Vagina (tissue), 2 donors: Measurements from ENCODE around the gene DGCR2. TPM values are rescaled to one million over a fixed set of nuclear protein-coding genes. Genes with fewer than 3 reads are reported as not detected.

ENCODE experiments used
- DNase-seq, 2 donors: peaks; one replicate each; pipeline ENCODE4 v3.0.0-alpha.2; 2017; ENCODE audit errors: extremely low spot score in 2 of 2
- H3K27ac ChIP-seq: fragments of 200-600 bp; sonication (generic); one replicate; pipeline ENCODE4 v1.5.1; 2019
- H3K27me3 ChIP-seq: fragments of 200-600 bp; sonication (generic); one replicate; pipeline ENCODE4 v1.5.1; 2019
- H3K36me3 ChIP-seq, 2 donors: fragments of 200-600 bp; sonication (generic); one replicate each; pipeline ENCODE4 v1.5.1; 2017 to 2019
- H3K4me1 ChIP-seq: fragments of 200-600 bp; sonication (generic); one replicate; pipeline ENCODE4 v1.5.1; 2019
- H3K4me3 ChIP-seq, 2 donors: fragments of 200-600 bp; sonication (generic); 1 replicate in 1 of 2; 2 replicates in 1 of 2; pipeline ENCODE4 v1.5.1; 2016 to 2019
- H3K9me3 ChIP-seq: fragments of 200-600 bp; sonication (generic); one replicate; pipeline ENCODE4 v1.5.1; 2019
- CTCF ChIP-seq, 3 experiments: fragments of 450-650 bp in 2 of 3; fragments of 200-600 bp in 1 of 3; sonication (generic) in 1 of 3; IDR thresholded peaks; one replicate each; pipeline ENCODE4 v1.5.1; 2017 to 2019; ENCODE audit warnings: antibody characterized with exemption in 3 of 3, mild to moderate bottlenecking in 2 of 3, moderate library complexity in 2 of 3
- POLR2A ChIP-seq, 2 donors: fragments of 450-650 bp; IDR thresholded peaks; one replicate each; pipeline ENCODE4 v1.6.1; 2017; ENCODE audit warnings: antibody characterized with exemption in 2 of 2, mild to moderate bottlenecking in 2 of 2, moderate library complexity in 2 of 2
- POLR2AphosphoS5 ChIP-seq, 2 donors: sonication (generic); formaldehyde crosslinking; IDR thresholded peaks; one replicate each; pipeline ENCODE4 v1.9.0; 2017; ENCODE audit warnings: antibody characterized with exemption in 2 of 2, mild to moderate bottlenecking in 2 of 2, low read depth in 1 of 2; ENCODE audit not compliant: insufficient read depth in 1 of 2
- intact Hi-C: fragments of 100-400 bp; cut with DNase I; formaldehyde crosslinking; loops from one replicate; pipeline ENCODE4 v1.15.1; 2023
- total RNA-seq: library from RNA; depleted of rRNA; stranded (reverse); fragments of >200 nt; gene quantifications from one replicate; pipeline ENCODE4 v1.2.3, GENCODE V29; 2016

DGCR2 gene
- total RNA-seq, 1 donor from 2014 or later, result 66.3 TPM

GRCh38 chr22:19041704-19042074 is 80.5 kb downstream of the DGCR2 start:
- Histone ChIP-seq H3K4me3 (no peak overlapping the region), H3K9me3 (no peaks in the 10 kb centered on the region), H3K4me1 (no peaks in the 10 kb centered on the region), H3K27ac (no peak overlapping the region), H3K36me3 (peaks cover 0 to 80% of the 10 kb centered on the region in 2 donors), H3K27me3 (no peaks in the 10 kb centered on the region)
- no peak for DNase-seq
- intact Hi-C loops, result no loop called here
- no peak for TF ChIP-seq POLR2A (IDR thresholded peaks at IDR 0.05)
- TF ChIP-seq CTCF (IDR thresholded peaks at IDR 0.05), result no peak
- no peak for TF ChIP-seq POLR2AphosphoS5 (IDR thresholded peaks at IDR 0.05; ENCODE audit: insufficient read depth in 1 of 2, low read depth in 1 of 2)

GRCh38 chr22:19040888-19041703 is 81.1 kb downstream of the DGCR2 start:
- DNase-seq, result no peak

GRCh38 chr22:19040391-19040861 is 81.8 kb downstream of the DGCR2 start:
- H3K4me1 ChIP-seq, result no peaks in the 10 kb centered on the region
- TF ChIP-seq POLR2A (IDR thresholded peaks at IDR 0.05) (no peak), CTCF (IDR thresholded peaks at IDR 0.05) (no peak), POLR2AphosphoS5 (IDR thresholded peaks at IDR 0.05; ENCODE audit: insufficient read depth in 1 of 2, low read depth in 1 of 2) (no peak)
- DNase-seq, result no peak
- no peaks in the 10 kb centered on the region for H3K9me3 ChIP-seq
- H3K36me3 ChIP-seq, result peaks cover 0 to 73% of the 10 kb centered on the region in 2 donors
- no peak overlapping the region for H3K27ac ChIP-seq
- H3K27me3 ChIP-seq, result no peaks in the 10 kb centered on the region
- no peak overlapping the region for H3K4me3 ChIP-seq
- intact Hi-C loops, result no loop called here

More at GRCh38 chr22:19040888-19041703, 81.1 kb downstream of the DGCR2 start:
- Histone ChIP-seq H3K27me3 (no peaks in the 10 kb centered on the region), H3K36me3 (peaks cover 0 to 75% of the 10 kb centered on the region in 2 donors), H3K4me3 (no peak overlapping the region), H3K9me3 (no peaks in the 10 kb centered on the region), H3K4me1 (no peaks in the 10 kb centered on the region), H3K27ac (no peak overlapping the region)
- TF ChIP-seq POLR2A (IDR thresholded peaks at IDR 0.05) (no peak), POLR2AphosphoS5 (IDR thresholded peaks at IDR 0.05; ENCODE audit: insufficient read depth in 1 of 2, low read depth in 1 of 2) (no peak), CTCF (IDR thresholded peaks at IDR 0.05) (no peak)
- intact Hi-C loops, result no loop called here

GRCh38 chr22:19039796-19040280 is 82.4 kb downstream of the DGCR2 start:
- H3K4me1 ChIP-seq, result no peaks in the 10 kb centered on the region
- peaks cover 0 to 68% of the 10 kb centered on the region in 2 donors for H3K36me3 ChIP-seq
- no peaks in the 10 kb centered on the region for H3K27me3 ChIP-seq
- H3K27ac ChIP-seq, result no peak overlapping the region
- TF ChIP-seq CTCF (IDR thresholded peaks at IDR 0.05), result no peak
- TF ChIP-seq POLR2A (IDR thresholded peaks at IDR 0.05), result no peak
- TF ChIP-seq POLR2AphosphoS5 (IDR thresholded peaks at IDR 0.05; ENCODE audit: insufficient read depth in 1 of 2, low read depth in 1 of 2), result no peak
- no peaks in the 10 kb centered on the region for H3K9me3 ChIP-seq
- H3K4me3 ChIP-seq, result no peak overlapping the region
- DNase-seq, result no peak
- intact Hi-C loops, result no loop called here

- TF ChIP-seq CTCF (IDR thresholded peaks at IDR 0.05), result no peak
- no peak for TF ChIP-seq POLR2AphosphoS5 (IDR thresholded peaks at IDR 0.05; ENCODE audit: insufficient read depth in 1 of 2, low read depth in 1 of 2)
- no peak for TF ChIP-seq POLR2A (IDR thresholded peaks at IDR 0.05)
- H3K27ac ChIP-seq, result no peak overlapping the region
- H3K36me3 ChIP-seq, result peaks cover 0 to 65% of the 10 kb centered on the region in 2 donors
- H3K4me1 ChIP-seq, result no peaks in the 10 kb centered on the region
- DNase-seq, result no peak
- H3K27me3 ChIP-seq, result no peaks in the 10 kb centered on the region
- no peaks in the 10 kb centered on the region for H3K9me3 ChIP-seq
- no peak overlapping the region for H3K4me3 ChIP-seq
- intact Hi-C loops, result no loop called here
Measured at GRCh38 chr22:19039448-19039780, 82.8 kb downstream of the DGCR2 start.
